Measurements from ENCODE around the gene OPA3.

- no peak for TF ChIP-seq CTCF (IDR thresholded peaks at IDR 0.05)
- TF ChIP-seq POLR2A (IDR thresholded peaks at IDR 0.05) = no peak
Observed at GRCh38 chr19:45502111-45502510, 82.5 kb downstream of the OPA3 start.
